Posterior cingulate gyrus (tissue), 11 donors: Measurements from ENCODE around the gene PLEKHG4.

ENCODE experiments used
- DNase-seq, 10 donors: peaks; one replicate each; pipeline versions ENCODE4 v3.0.0 to v3.0.0-alpha.2; 2020 to 2021; ENCODE audit warnings: mixed read lengths in 3 of 10
- intact Hi-C: fragments of 100-400 bp; cut with DNase I; formaldehyde crosslinking; loops from one replicate; pipeline ENCODE4 v1.15.1; 2023

The PLEKHG4 gene

GRCh38 chr16:67312719-67313118, 33.4 kb downstream of the PLEKHG4 start:
- DNase-seq = no peak
- intact Hi-C loops = no loop called here

DNA sequence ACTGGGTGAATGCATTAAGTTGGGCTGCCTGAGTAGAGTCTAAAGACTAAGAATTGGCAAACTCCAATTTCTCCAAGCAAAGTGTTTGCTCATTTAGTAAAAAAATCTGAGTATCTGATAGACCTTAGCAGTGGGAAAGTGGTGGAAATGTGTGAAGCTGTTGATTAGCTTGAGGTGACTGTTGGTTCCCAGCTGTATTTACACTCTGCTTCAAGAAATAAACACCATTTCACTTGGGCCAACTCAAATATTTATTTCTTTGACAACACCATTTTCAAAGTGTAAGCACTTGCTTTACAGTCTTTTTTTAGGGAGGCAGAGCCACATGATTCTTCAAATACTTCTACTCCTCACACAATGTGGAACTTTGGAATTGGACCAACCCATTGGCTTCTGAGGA, 38.5 kb downstream of the PLEKHG4 start:
- intact Hi-C loops = no loop called here

GRCh38 chr16:67326115-67326471, 46.8 kb downstream of the PLEKHG4 start:
- DNase-seq = no peak
- intact Hi-C loops = no loop called here

More for the DNA sequence above, 38.5 kb downstream of the PLEKHG4 start:
- DNase-seq = no peak

- peak in 9 of 10 donors; percentile 17 to 91 (median 39) for DNase-seq
- intact Hi-C loops = no loop called here
These were observed 47.4 kb downstream of the PLEKHG4 start, which contains the start of the genes KCTD19 and LRRC36 for GRCh38 chr16:67326472-67327309. KCTD19 (minus strand) TSS chr16:67326741; CDS start chr16:67326707, 34 bp downstream. LRRC36 (plus strand) TSS chr16:67326815; CDS start chr16:67326863, 48 bp downstream.

DNA sequence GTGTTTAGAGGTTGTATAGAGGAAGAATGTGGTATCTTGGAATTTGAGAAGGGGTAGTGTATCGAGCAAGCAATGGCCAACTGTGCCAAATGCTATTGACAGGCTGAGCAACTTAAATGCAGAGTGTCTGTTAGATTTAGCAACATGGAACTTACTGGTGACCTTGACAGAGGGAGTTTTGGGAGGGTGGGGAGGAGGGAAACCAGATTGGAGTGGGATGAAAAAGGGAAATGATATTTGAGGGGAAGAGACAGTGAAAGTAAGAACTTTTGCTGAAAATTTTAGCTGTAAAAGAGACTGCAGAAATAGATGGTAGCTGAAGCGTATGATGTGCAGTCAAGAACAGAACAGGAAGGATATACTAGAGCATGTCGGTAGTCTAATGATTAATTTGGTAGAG, 48.4 kb downstream of the PLEKHG4 start:
- DNase-seq = no peak
- intact Hi-C loops = no loop called here

DNA sequence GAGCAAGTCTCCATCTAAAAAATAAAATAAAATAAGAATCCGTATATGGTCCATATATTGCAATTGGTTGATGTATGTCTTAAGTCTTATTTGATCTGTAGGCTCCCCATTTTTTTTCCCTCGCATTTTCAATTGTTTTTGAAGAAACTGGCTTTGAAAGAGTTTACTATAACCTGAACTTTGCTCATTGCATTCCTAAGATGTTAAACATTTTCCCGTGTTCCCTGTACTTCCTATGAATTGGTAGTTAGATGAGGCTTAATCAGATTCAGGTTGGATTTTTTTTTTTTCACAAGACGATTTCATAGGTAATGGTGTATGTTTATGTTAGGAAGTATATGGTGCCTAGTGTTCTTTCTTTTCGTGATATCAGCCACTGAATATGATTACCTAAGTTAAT, 50.6 kb downstream of the PLEKHG4 start:
- DNase-seq = no peak
- intact Hi-C loops = no loop called here

- intact Hi-C loops = no loop called here
- DNase-seq = no peak
These were observed 54.0 kb downstream of the PLEKHG4 start for GRCh38 chr16:67333315-67333714.

- intact Hi-C loops = no loop called here
These were observed 56.8 kb downstream of the PLEKHG4 start for GRCh38 chr16:67336116-67336515.

GRCh38 chr16:67336648-67337047, 57.3 kb downstream of the PLEKHG4 start:
- no peak for DNase-seq
- intact Hi-C loops = no loop called here

More at GRCh38 chr16:67336116-67336515, 56.8 kb downstream of the PLEKHG4 start:
- DNase-seq = no peak
